Mammary epithelial cell (primary cell): Measurements from ENCODE around the gene RPL32.

Source experiments
- CTCF ChIP-seq, 2 donors: IDR thresholded peaks in 1 of 2; conservative IDR thresholded peaks in 1 of 2; 2 replicates each; pipeline ENCODE4 v1.5.1; 2011 to 2012; ENCODE audit warnings: inconsistent platforms in 2 of 2, low read length in 2 of 2, mild to moderate bottlenecking in 2 of 2, control low read depth in 1 of 2, low read depth in 1 of 2; ENCODE audit not compliant: insufficient read depth in 1 of 2; ENCODE audit errors: extremely low read depth in 1 of 2
- EZH2 ChIP-seq: IDR thresholded peaks from 2 replicates; pipeline ENCODE4 v1.6.1; 2012; ENCODE audit warnings: low read length, inconsistent platforms, borderline replicate concordance

GRCh38 chr3:12796171-12797123 lies 44.9 kb downstream of the RPL32 start, which contains the start of gene CAND2:
- no peak for TF ChIP-seq CTCF (conservative IDR thresholded peaks at IDR 0.05 in 1 of 2, IDR thresholded peaks at IDR 0.05 in 1 of 2; ENCODE audit: extremely low read depth in 1 of 2, insufficient read depth in 1 of 2, low read depth in 1 of 2, low read length in 2 of 2)
- TF ChIP-seq EZH2: no peak
